H1 (cell line): ENCODE data around the gene TCF19.

Experiments used
- CTCF ChIP-seq, 3 experiments: IDR thresholded peaks; 1 replicate in 2 of 3; 2 replicates in 1 of 3; pipeline versions ENCODE4 v1.5.1 to v1.6.1; 2011; ENCODE audit warnings: low read length in 3 of 3, mild to moderate bottlenecking in 3 of 3, inconsistent platforms in 2 of 3, low read depth in 1 of 3, moderate library complexity in 1 of 3; ENCODE audit not compliant: insufficient read depth in 1 of 3; ENCODE audit errors: control extremely low read depth in 1 of 3
- EP300 ChIP-seq, 2 experiments: IDR thresholded peaks; 1 replicate in 1 of 2; 2 replicates in 1 of 2; pipeline ENCODE4 v1.6.1; 2011 to 2012; ENCODE audit warnings: low read depth in 2 of 2, low read length in 2 of 2, mild to moderate bottlenecking in 2 of 2, borderline replicate concordance in 1 of 2, inconsistent platforms in 1 of 2, moderate library complexity in 1 of 2
- POLR2AphosphoS5 ChIP-seq: IDR thresholded peaks from 2 replicates; pipeline ENCODE4 v1.6.1; 2011; ENCODE audit warnings: low read depth, low read length
- USF2 ChIP-seq: IDR thresholded peaks from 2 replicates; pipeline ENCODE4 v1.6.1; 2011; ENCODE audit warnings: low read length, improper control_type of control experiment

GRCh38 chr6:31130751-31131150 is 27.6 kb upstream of the TCF19 start:
- TF ChIP-seq POLR2AphosphoS5 (no peak), USF2 (no peak), EP300 (IDR thresholded peaks at IDR 0.05; ENCODE audit: borderline replicate concordance in 1 of 2, low read depth in 2 of 2, low read length in 2 of 2) (no peak), CTCF (IDR thresholded peaks at IDR 0.05; ENCODE audit: control extremely low read depth in 1 of 3, insufficient read depth in 1 of 3, low read depth in 1 of 3, low read length in 3 of 3) (no peak)
